ENCODE measurements around the gene MICAL3.

MICAL3 gene

GRCh38 chr22:17739196-17739975 lies 285.0 kb downstream of the MICAL3 start:
- DNase-seq (ENCODE audit: low read depth in 2 of 3, low spot score in 1 of 3): no peak

- no peak for DNase-seq (ENCODE audit: low read depth in 2 of 3, low spot score in 1 of 3)
These were observed 285.8 kb downstream of the MICAL3 start for GRCh38 chr22:17738386-17739128.

All from stimulated activated CD4-positive, alpha-beta T cell treated with anti-CD3 and anti-CD28 coated beads, Interleukin-12 subunit alpha, Interleukin-12 subunit beta, amount 100 ng/mL, for 48 hours (primary cell).